CD4-positive, alpha-beta T cell treated with Interferon alpha-2 for 1 hour (primary cell): ENCODE data around the gene GLIS2.
"Not testable (repeated sequence)": the region's sequence is repeated elsewhere in the genome, so short reads cannot be mapped to it uniquely, and the experiment has no call there.

Experiments
- DNase-seq, 2 donors: peaks; one replicate each; pipeline ENCODE4 v3.0.0-alpha.2; 2020 to 2022

GLIS2 gene

DNA sequence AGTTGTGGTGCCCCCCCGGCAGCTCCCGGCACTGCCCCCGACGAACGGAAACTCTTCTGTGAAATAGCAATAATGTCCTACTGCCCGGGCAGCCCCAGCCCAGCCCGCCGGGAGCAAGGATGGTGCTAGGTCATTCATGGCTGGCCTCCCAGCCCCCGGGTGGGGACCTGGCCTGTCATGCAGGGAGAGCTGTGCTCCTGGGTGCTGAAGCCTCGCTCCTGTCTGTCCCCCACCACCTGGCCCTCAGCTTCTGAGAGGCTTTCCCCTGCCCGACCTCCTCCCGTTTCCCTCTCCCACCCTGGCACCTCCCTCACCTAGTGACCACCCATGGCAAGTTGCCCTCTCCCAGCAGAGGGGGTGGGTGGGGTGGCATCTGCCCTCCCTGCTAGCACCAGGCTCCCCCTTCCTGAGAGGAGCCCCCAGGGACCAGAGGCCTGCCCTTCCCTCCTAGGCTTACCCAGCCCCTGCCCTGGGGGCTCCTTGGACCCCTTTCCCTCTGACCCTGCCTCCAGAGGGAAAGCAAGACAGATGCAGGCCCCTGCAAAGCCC, 21.7 kb downstream of the GLIS2 start:
- DNase-seq = no peak

DNA sequence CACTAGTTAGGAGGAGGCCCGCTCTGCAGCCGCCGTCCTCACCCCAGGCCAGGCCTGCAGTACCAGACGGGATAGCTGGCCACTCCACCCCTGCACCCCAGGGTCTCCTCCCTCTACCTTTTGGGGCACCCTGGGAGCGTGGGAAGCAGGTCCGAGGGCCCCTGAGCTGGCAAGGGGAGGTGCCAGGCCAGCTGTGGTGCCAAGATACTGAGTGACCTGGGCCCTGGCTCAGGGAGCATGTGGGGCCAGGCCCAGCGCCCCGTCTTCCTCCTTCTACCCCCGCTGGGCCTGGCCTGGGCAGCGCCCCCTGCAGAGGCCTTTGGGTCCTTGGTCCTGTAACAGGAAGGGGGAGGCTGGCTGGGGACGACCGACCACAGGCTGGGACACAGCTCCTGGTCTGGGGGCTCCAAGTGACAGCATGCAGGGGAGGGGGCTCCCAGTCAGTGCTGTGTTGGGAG, 22.3 kb downstream of the GLIS2 start:
- DNase-seq = no peak

DNA sequence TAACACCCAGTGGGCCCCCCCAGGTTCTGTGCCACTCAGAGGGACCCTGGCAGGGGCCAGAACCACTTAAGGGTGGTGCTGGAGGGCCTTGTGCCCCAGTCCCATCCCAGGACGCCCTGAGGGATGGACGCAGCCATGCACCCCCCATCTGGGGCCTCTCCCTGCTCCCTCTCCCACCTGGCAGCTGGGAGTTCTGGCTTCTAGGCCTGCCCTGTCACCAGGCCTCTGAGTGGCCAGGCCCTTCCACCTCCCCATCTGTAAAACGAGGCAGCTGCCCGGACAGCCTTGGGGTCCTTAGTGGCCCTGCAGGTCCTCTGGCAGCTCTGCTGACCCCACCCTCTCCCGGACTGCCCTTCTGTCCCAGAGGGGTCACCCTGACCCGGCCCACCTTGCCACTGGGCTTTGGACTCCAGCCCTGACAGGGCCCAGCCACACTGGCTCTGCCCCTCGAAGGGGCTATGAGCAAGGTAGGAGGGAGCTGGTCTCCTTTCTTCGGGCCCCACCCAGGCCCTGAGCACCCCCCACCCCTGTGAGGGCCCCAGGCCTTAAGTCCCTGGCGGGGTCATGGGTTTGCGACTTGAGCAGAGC, 22.9 kb downstream of the GLIS2 start:
- DNase-seq = no peak

DNA sequence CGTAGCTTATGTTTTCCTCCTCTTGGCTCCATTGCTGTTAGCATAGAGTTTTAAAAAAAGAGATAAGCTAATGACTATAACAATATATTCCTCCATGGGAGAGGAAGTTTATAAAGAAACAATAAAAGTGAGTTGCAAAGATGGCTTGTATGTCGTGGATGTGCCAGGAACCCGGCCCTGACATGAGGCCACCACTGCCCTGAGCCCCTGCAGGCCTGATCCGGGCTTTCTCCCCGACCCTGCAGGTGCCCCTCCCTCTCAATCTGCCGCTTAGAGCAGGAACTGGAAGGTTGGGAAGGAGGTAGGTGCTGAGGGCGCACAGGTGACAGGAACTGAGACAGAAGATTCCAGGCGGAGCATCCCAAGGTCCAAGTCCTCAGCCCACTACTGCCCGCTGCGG, 23.6 kb downstream of the GLIS2 start:
- no peak for DNase-seq

DNA sequence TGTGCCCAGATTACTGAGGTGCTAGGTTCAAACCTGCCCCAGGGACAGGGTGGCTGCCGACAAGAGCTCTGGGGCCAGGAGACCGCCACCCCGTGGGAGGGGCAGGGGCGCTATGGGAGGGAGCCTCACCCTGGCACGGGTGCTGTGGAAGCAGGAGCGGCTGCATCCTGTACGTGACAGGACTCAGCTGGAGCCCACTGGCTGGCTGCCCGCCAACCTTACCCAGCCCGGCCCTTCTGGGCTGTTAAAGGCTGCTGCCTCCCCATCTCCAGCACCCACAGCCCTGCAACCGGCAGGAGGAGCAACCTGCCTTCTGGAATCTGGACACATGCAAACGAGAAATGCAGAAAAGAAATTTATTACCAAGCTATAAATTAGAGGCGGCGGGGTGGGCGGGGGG, 24.0 kb downstream of the GLIS2 start:
- DNase-seq = no peak

DNA sequence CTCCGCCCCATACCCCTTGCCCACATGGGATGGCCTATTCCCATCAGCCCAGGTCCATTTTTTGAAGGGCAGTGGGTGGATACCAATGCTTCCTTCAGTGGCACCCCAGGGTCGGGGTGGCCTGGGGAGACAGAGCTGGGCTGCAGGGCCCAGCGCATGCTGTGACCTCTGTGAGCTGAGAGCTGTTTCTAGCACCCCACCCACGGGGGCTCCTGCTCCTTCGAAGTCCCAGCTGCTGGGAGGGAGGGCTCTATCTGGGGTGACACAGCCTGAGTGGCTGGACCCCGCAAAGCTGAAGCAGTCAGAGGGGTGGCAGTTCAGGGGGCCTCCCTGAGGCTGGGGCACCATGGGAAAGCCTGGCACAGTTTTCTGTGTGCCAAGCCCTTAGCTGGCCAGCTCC, 24.6 kb downstream of the GLIS2 start:
- DNase-seq = no peak

DNA sequence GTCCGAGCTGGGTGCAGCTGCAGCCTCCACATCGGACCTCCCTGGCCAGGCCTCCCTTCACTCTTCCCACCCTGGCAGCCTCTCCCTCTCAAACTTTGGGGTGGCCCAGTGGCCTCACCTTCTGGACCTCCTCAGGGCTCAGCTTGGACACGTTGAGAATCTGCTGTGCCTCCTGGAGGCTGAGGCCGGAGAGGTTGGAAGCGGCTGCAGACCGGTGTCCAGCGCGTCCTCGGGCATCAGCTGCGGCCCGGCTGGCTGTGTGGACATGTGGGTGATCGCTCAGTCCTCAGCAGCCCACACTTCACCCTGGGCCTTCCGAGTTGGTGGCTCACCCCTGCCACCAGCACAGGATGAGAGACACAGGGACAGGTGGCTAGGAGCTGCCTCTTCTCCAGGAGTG, 25.4 kb downstream of the GLIS2 start:
- DNase-seq = no peak

DNA sequence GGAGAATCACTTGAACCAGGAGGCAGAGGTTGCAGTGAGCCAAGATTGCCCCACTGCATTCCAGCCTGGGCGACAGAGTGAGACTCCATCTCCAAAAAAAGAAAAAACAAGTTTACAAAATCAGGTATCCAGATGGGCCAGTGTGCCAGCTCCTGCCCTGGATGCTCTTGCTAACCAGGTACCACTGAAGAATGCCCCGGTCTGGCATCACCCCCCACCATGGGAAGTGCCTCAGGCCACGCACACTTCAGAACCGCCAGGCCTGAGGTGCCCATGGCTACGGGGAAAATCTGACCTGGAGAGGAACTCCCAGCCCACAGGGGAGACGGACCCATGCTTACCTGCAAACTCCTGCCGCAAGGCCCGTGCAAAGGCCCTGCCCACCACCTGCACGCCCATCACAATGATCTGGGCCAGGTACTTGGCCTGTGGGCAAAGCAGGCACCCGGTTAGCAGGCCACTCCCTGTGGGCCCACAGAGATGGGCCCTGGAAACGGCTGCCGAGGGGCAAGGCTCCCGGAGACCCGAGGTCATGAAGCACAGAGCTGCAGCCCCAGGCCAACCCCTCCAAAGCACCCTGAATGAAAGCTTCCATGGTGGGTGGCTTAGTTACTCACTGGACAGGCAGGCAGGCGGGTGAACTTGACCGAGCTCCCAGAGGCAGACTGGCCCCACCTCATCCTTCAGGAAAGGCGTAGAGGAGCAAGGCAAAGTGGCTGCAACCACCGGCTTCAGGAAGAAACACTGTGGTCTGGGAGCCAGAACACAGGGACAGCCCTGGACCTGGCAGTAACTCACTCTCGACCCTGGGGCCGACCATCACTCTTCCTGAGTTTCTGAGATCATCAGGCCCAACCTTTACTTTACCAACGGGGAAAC, 27.2 kb downstream of the GLIS2 start:
- DNase-seq = no peak

DNA sequence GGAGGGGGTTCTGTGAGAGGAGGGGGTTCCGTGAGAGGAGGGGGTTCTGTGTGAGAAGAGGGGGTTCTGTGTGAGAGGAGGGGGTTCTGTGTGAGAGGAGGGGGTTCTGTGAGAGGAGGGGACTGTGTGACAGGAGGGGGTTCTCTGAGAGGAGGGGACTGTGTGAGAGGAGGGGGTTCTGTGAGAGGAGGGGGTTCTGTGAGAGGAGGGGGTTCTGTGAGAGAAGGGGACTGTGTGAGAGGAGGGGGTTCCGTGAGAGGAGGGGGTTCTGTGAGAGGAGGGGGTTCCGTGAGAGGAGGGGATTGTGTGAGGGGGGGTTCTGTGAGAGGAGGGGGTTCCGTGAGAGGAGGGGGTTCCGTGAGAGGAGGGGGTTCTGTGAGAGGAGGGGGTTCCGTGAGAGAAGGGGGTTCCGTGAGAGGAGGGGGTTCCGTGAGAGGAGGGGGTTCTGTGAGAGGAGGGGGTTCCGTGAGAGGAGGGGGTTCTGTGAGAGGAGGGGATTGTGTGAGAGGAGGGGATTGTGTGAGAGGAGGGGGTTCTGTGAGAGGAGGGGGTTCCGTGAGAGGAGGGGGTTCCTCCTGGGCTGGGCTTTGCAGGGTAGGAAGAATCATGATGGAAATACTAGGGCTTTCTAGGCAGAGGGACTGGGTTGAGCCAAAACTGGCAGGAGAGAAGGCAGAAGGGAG, 28.6 kb downstream of the GLIS2 start:
- not testable (repeated sequence) for DNase-seq

DNA sequence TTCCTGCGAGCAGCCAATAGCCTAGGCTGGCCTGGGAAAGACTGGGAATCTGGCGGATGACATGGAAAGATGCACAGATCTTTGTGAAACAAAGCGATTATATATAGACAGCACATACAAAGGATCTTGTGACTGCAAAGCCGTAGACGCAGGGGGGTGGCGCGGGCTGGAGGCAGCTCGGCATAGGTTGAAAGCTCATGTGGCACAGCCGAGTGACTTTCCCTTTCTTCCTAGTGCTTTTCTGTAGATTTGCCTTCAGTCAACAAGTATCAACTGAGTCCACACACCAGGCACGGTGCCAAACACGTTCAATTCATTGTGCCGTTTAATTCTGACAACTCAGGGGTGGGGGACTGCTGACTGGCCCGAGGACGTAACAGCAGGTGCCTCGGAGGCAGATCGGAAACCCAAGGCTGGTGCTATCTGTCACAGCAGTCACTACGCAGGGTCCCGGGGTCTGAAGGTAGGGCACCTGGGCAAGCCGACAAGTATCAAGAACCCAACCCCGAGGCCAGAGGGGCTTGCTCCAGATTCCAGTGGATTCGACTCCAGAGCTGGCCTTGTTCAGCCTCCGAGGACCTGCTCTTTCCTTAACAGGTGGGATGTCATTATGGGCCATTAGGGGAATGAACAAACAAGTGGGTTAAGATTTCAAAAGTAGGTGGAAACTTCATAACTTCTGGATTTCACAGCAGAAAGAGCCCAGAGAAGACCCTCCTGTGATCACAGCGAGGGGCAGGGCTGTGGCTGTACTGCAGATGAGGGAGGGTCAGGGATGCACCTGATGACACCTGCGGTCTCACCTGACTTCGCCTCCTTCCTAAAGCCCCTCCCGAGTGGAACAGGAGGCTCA, 29.3 kb downstream of the GLIS2 start:
- DNase-seq = no peak

DNA sequence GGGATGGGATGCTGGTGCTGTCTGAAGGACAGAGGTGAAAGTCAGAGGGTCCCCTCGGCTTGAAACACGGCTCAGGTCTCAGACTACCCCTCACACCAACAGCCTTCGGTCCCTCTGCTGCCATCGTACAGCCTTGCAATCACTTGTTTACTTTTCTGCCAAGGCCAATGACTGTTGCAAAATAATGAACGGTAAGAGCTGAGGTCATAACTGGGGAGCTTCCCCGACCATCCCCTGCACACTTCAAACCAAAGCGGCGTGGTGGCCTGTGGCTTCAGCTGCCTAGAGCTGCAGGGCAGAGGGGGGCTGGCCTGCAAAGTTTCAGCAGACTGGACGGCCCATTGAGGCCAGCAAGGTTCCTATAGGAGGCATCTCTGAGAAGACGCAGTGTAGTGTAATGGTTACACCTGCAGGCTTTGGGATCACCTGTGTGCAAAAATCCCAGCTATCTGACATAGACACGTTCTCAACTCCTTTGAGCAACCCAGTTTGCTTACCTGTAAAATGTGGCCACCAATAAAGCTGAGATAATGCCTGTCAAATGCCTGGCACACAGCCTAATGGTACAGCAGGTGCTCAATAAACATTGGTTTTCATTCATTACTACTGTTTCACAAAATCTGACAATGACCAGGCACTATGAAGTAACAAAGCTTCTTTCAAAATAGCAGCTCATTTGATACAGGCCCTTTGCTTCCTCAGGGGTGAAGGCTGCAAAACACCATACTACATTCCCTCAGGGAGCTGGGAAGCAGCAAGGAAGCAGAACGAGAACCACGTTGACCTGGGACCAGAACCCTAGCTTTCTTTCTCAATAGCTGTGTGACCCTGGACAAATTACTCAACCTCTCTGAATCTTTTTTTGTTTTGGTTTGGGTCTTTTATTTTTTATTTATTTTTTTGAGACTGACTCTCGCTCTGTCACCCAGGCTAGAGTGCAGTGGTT, 30.2 kb downstream of the GLIS2 start:
- no peak for DNase-seq

DNA sequence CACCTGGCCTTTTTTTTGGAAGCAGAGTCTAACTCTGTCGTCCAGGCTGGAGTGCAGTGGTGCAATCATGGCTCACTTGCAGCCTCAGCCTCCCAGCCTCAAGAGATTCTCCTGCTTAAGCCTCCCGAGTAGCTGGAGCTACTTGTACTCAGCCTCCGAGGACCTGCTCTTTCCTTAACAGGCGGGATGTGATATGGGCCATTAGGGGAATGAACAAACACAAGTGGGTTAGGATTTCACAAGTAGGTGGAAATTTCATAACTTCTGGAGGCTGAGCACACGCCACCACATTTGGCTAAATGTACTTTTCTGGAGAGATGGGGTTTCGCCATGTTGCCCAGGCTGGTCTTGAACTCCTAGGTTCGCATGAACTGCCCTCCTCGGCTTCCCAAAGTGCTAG, 31.1 kb downstream of the GLIS2 start:
- DNase-seq = no peak

DNA sequence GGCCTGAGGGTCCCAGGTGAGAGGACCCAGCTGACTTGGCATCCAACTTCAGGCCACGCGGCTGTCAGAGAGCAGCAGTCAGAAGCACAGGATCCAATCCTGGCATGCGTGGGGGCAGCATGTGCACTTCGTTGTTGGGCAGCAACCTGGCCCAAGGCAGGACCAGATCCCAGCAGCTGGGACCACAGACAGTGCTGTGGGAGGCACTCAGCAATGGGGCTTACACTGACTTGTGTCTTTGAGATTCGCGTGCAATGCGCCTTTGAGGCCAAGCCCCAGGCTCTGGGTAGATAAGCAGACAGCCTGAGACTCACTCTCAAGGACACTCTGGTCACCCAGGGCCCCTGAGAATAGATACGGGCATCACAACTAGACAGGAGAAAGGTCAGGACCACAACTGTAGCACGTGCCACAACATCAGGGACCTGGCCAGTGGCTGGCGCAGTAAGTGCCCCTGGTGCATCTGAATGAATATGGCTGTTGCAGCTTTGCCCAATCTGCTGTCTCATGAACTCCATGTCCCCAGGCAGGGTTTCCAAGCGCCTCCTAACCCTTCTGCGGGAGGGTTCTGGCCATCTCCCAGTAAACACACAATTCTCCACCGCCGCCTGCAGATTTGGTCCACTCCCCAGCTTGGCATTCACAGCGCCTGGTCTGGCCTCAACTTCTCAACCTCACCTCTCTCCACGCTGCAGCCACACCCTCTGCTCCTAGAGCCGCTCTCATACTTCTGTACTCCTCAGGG, 32.1 kb downstream of the GLIS2 start:
- DNase-seq = no peak

DNA sequence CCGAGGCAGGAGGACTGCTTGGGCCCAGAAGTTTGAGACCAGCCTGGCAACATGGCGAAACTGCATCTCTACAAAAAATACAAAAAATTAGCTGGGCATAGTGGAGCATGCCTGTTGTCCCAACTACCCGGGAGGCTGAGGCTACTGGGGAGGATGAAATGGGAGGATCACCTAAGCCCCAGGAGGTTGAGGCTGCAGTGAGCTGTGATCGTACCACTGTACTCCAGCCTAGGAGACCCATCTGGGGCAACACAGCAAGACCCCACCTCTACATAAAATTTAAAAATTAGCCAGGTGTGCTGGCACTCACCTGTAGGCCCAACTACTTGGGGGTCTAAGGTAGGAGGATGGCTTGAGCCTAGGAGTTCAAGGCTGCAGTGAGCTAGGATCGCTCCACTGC, 33.5 kb downstream of the GLIS2 start:
- no peak for DNase-seq

DNA sequence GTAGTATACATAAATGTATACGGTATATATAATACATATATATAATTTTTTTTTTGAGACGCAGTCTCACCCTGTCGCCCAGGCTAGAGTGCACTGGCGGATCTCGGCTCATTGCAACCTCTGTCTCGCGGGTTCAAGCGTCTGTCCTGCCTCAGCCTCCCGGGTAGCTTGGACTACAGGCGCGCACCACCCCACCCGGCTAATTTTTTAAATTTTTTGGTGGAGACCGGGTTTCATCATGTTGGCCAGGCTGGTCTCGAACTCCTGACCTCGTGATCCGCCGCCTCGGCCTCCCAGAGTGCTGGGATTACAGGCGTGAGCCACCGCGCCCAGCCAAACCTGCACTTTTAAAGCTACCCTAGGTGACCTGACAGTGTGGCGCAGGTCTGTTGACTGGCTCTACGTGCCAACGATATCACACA, 34.5 kb downstream of the GLIS2 start:
- DNase-seq = no peak

DNA sequence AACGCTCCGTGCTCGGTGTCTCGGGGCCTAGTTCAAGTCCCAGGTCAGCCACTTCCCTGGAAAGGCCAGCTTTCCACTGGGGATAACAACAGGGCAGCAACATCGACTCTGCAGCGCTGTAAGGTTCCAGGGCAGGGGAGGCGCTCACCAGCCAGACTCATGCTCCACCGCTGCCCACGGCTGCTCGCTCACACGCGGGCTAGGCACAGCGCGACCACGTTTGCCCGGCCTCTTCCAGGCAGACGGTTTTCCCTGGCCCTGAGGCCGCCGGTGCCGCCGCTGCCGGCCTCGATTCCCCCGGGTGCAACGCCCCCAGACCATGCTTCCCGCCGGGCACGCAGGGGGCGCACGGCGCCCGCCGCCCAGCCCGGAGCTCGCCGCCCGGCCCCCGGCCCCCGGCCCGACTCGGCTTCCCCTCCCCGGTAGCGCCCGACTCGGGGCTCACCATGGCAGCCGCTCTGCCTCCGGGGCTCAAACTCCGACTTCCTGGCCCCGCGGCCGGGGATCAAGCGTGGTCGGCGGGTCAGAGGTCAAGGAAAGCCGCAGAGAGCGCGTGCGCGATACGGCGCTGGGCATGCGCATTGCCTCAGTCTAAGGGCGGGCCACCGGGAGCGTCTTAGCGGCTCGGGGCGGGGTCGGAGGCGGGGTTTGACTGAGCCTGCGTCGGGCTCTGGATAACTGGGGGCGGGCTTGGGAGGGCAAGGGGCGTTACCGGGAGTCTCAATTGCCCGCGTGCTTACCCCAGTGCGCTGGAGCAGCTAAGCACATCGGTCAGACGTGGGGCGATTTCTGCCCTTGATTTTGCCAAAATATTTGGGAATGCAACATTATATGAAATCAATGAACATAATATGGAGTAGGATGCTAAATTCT, 35.2 kb downstream of the GLIS2 start, which contains the start of gene PAM16:
Gene PAM16, minus strand, starts transcription at position 535 of the 873 bp plus-strand sequence. Its CDS starts 87 bp downstream, at position 448.
- DNase-seq = peak; percentile 97 to 98

DNA sequence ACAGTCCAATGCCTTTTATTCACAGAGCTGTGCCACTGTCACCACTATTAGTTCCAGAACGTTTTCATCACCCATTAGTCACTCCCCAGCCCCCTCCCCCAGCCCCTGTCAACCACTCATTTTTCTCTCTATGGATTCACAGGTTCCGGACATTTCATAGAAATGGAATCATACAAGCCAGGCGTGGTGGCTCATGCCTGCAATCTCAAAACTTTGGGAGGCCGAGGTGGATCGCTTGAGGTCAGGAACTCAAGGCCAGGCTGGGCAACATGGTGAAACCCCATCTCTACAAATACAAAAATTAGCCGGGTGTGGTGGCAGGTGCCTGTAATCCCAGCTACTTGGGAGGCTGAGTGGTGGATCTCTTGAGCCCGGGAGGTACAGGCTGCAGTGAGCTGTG, 36.0 kb downstream of the GLIS2 start:
- DNase-seq = no peak

DNA sequence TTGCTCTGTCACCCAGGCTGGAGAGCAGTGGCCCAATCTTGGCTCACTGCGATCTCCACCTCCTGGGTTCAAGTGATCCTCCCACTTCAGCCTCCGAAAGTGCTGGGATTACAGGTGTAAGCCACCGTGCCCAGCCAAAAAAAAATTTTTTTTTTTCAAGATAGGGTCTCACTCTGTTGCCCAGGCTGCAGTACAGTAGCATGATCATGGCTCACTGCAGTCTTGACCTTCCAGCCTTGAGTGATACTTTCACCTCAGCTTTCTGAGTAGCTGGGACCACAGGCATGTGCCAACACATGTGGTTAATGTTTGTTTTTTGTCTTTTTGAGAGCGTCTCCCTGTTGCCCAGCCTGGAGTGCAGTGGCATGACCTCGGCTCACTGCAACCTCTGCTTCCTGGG, 37.0 kb downstream of the GLIS2 start:
- DNase-seq = no peak

DNA sequence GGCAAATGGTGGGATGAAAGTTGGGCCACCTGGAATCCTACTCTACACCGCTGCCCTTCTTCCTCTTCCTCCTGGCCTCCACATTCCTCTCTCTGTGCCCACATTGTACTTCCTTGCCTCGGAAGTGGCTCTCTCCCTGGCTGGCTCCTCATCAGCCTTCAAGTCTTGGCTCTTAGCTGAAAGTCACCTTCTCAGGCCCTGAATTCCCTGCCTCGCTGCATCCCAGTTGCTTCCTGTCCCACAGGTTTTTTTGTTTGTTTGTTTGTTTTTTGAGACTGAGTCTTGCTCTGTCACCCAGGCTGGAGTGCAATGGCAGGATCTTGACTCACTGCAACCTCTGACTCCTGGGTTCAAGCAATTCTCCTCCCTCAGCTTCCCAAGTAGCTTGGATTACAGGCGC, 37.8 kb downstream of the GLIS2 start:
- DNase-seq = no peak
